GM23338 (cell line): Measurements from ENCODE around the gene ZNF724. TPM values are rescaled to one million over a fixed set of nuclear protein-coding genes. Genes with fewer than 3 reads are reported as not detected.
A peak's percentile ranks its signal among the peaks of the same experiment; 100 is the strongest.

ENCODE experiments used
- ATAC-seq: fragments of 200-7000 bp; cut with Tn5 transposase; 3 replicates; pipeline ENCODE4 v1.9.1; 2020
- DNase-seq: peaks from one replicate; pipeline ENCODE4 v3.0.0-alpha.2; 2015; ENCODE audit warnings: low spot score
- H2AFZ ChIP-seq: fragments of 200-600 bp; sonication (generic); 2 replicates; pipeline ENCODE4 v1.8.0; 2016; ENCODE audit warnings: antibody characterized with exemption, mild to moderate bottlenecking, moderate library complexity
- H3F3A ChIP-seq: fragments of 200-600 bp; sonication (generic); replicated peaks from 2 replicates; pipeline ENCODE4 v1.8.0; 2017; ENCODE audit warnings: antibody characterized with exemption, mixed run types, low read depth
- H3K27ac ChIP-seq: fragments of 200-600 bp; sonication (generic); 2 replicates; pipeline ENCODE4 v1.6.1; 2016; ENCODE audit warnings: low read depth
- H3K27me3 ChIP-seq: fragments of 200-600 bp; sonication (generic); 2 replicates; pipeline ENCODE4 v1.8.0; 2016; ENCODE audit warnings: mild to moderate bottlenecking, mixed run types, moderate library complexity; ENCODE audit not compliant: insufficient read depth
- H3K36me3 ChIP-seq: fragments of 200-600 bp; sonication (generic); 2 replicates; pipeline ENCODE4 v1.8.0; 2016; ENCODE audit warnings: mild to moderate bottlenecking; ENCODE audit not compliant: insufficient read depth
- H3K4me1 ChIP-seq: fragments of 200-600 bp; sonication (generic); 2 replicates; pipeline ENCODE4 v1.8.0; 2016; ENCODE audit warnings: mild to moderate bottlenecking, moderate library complexity; ENCODE audit not compliant: insufficient read depth
- H3K4me2 ChIP-seq: fragments of 200-600 bp; sonication (generic); 2 replicates; pipeline ENCODE4 v1.7.1; 2017; ENCODE audit warnings: mixed run types
- H3K4me3 ChIP-seq: fragments of 200-600 bp; sonication (generic); 2 replicates; pipeline ENCODE4 v1.6.1; 2016; ENCODE audit warnings: mixed run types
- H3K79me2 ChIP-seq: fragments of 200-600 bp; sonication (generic); replicated peaks from 2 replicates; pipeline ENCODE4 v1.8.0; 2017; ENCODE audit warnings: mild to moderate bottlenecking; ENCODE audit not compliant: insufficient read depth
- H3K9me2 ChIP-seq: fragments of 200-600 bp; sonication (generic); 2 replicates; pipeline ENCODE4 v1.8.0; 2017; ENCODE audit not compliant: insufficient read depth
- H4K20me1 ChIP-seq: fragments of 200-600 bp; sonication (generic); replicated peaks from 2 replicates; pipeline ENCODE4 v1.8.0; 2017; ENCODE audit warnings: mild to moderate bottlenecking; ENCODE audit not compliant: insufficient read depth
- H3K27ac Mint-ChIP-seq: 2 replicates; pipeline ENCODE4 v1.8.0; 2020; ENCODE audit warnings: inconsistent platforms, mild to moderate bottlenecking, moderate library complexity, mixed read lengths
- H3K27me3 Mint-ChIP-seq: 3 replicates; pipeline ENCODE4 v1.8.0; 2022; ENCODE audit warnings: low read depth, mild to moderate bottlenecking, moderate library complexity, mixed read lengths, inconsistent platforms; ENCODE audit not compliant: insufficient read depth, poor library complexity
- H3K36me3 Mint-ChIP-seq: 3 replicates; pipeline ENCODE4 v1.8.0; 2021; ENCODE audit warnings: low read depth, mild to moderate bottlenecking, inconsistent platforms, moderate library complexity, mixed read lengths
- H3K4me1 Mint-ChIP-seq: 3 replicates; pipeline ENCODE4 v1.8.0; 2020; ENCODE audit warnings: mild to moderate bottlenecking, inconsistent platforms, mixed read lengths
- H3K4me3 Mint-ChIP-seq: 3 replicates; pipeline ENCODE4 v1.8.0; 2021; ENCODE audit warnings: moderate library complexity, mild to moderate bottlenecking, inconsistent platforms, mixed read lengths
- H3K9me3 Mint-ChIP-seq: 3 replicates; pipeline ENCODE4 v1.8.0; 2020; ENCODE audit warnings: moderate library complexity, mild to moderate bottlenecking, inconsistent platforms, mixed read lengths
- CREB1 ChIP-seq: fragments of 250-450 bp; sonication (Bioruptor Pico); IDR thresholded peaks from 2 replicates; pipeline ENCODE4 v1.5.0; 2020; ENCODE audit warnings: low read depth, mild to moderate bottlenecking, moderate library complexity
- CTCF ChIP-seq, 2 experiments: fragments of 200-600 bp in 1 of 2; sonication (generic) in 1 of 2; conservative IDR thresholded peaks; 2 replicates each; pipeline versions ENCODE4 v1.5.1 to v1.6.1; 2016 to 2017; ENCODE audit warnings: antibody characterized with exemption in 2 of 2, low read depth in 2 of 2, mild to moderate bottlenecking in 2 of 2, moderate library complexity in 1 of 2
- EZH2 ChIP-seq: fragments of 200-600 bp; sonication (generic); IDR thresholded peaks from one replicate; pipeline ENCODE4 v1.8.0; 2017; ENCODE audit warnings: antibody characterized with exemption, mild to moderate bottlenecking, low read depth; ENCODE audit not compliant: unreplicated experiment
- JUNB ChIP-seq: IDR thresholded peaks from one replicate; pipeline ENCODE4 v1.6.1; 2016; ENCODE audit warnings: antibody characterized with exemption; ENCODE audit not compliant: unreplicated experiment
- polyA plus RNA-seq: library from polyadenylated mRNA; unstranded; fragments of >200 nt; fragmentation: Nextera tagmentation; extraction: Ambion mirVana; gene quantifications from 2 replicates; pipeline ENCODE4 v1.2.1, GENCODE V29; 2016
- small RNA-seq: library from RNA; depleted of rRNA; stranded (forward); fragments of <200 nt; gene quantifications from one replicate; pipeline ENCODE3, GENCODE V24; 2014; ENCODE audit warnings: low replicate concordance
- total RNA-seq: library from RNA; depleted of rRNA; stranded (reverse); fragments of >200 nt; shearing (Covaris generic); gene quantifications from 2 replicates; pipeline ENCODE4 v1.2.3, GENCODE V29; 2014; rRNA removed

The ZNF724 gene
- total and polyA plus RNA-seq, 2 experiments from 2014 or later: 35.4 to 85.3 TPM

GRCh38 chr19:23190341-23190740 is 59.9 kb downstream of the ZNF724 start:
- H3K4me1 ChIP-seq: no peaks in the 10 kb centered on the region
- H2AFZ ChIP-seq: peak overlapping the region; percentile 38; the same call in 1 of the 2 replicates
- no peak for TF ChIP-seq EZH2
- H4K20me1 ChIP-seq: no peaks in the 10 kb centered on the region
- DNase-seq (no peak), ATAC-seq (no peak)
- Mint-ChIP-seq H3K36me3 (peaks cover 3% of the 10 kb centered on the region; the same call in 1 of the 3 replicates), H3K27ac (no peak overlapping the region), H3K27me3 (no peaks in the 10 kb centered on the region), H3K9me3 (peaks cover 34% of the 10 kb centered on the region), H3K4me1 (no peaks in the 10 kb centered on the region), H3K4me3 (no peak overlapping the region)
- H3K4me2 ChIP-seq: no peak overlapping the region
- no peaks in the 10 kb centered on the region for H3K79me2 ChIP-seq
- H3K36me3 ChIP-seq: no peaks in the 10 kb centered on the region
- no peaks in the 10 kb centered on the region for H3F3A ChIP-seq
- no peaks in the 10 kb centered on the region for H3K9me2 ChIP-seq
- no peak overlapping the region for H3K27ac ChIP-seq
- no peak overlapping the region for H3K4me3 ChIP-seq
- H3K27me3 ChIP-seq: no peaks in the 10 kb centered on the region

GRCh38 chr19:23183251-23183650 is 66.9 kb downstream of the ZNF724 start:
- Histone ChIP-seq H3K27me3 (no peaks in the 10 kb centered on the region), H3K36me3 (no peaks in the 10 kb centered on the region), H4K20me1 (no peaks in the 10 kb centered on the region), H2AFZ (no peak overlapping the region), H3K4me1 (no peaks in the 10 kb centered on the region), H3K79me2 (no peaks in the 10 kb centered on the region), H3K4me2 (no peak overlapping the region), H3F3A (no peaks in the 10 kb centered on the region), H3K9me2 (0 out of 2 replicates have a peak, but pooled peaks cover 5% of the 10 kb centered on the region), H3K27ac (no peak overlapping the region), H3K4me3 (no peak overlapping the region)
- peak; percentile 64 for DNase-seq
- Mint-ChIP-seq H3K4me3 (no peak overlapping the region), H3K36me3 (peaks cover 10% of the 10 kb centered on the region; the same call in 1 of the 3 replicates), H3K4me1 (no peaks in the 10 kb centered on the region), H3K27me3 (peaks cover 2% of the 10 kb centered on the region), H3K9me3 (peaks cover 30% of the 10 kb centered on the region), H3K27ac (no peak overlapping the region)
- TF ChIP-seq JUNB (no peak), CTCF (conservative IDR thresholded peaks at IDR 0.05; ENCODE audit: low read depth in 2 of 2) (peak; percentile 49 to 52), CREB1 (CRISPR knock-in tag) (no peak)
- no peak for ATAC-seq

Small RNAs within 50 kb of the gene (small RNA-seq; reads per million reads assigned to genes)
- not detected for gene VN1R91P

Other genes with a start within 250 kb of the ZNF724 start
- 0.10 TPM in 1 of 2 replicates, not detected in the other for gene ZNF728, start 247.2 kb downstream of the ZNF724 start, total RNA-seq
- not detected in 2 replicates for gene ZNF728, start 247.2 kb downstream of the ZNF724 start, polyA plus RNA-seq
- 37.9 and 41.8 TPM in 2 replicates for gene ZNF730, start 133.4 kb downstream of the ZNF724 start, total RNA-seq
- gene ZNF730, start 133.4 kb downstream of the ZNF724 start, polyA plus RNA-seq: 20.1 and 22.0 TPM in 2 replicates
- gene ZNF91, start 145.1 kb upstream of the ZNF724 start, total RNA-seq: 45.1 and 51.6 TPM in 2 replicates
- 17.4 and 23.5 TPM in 2 replicates for gene ZNF91, start 145.1 kb upstream of the ZNF724 start, polyA plus RNA-seq